ENCODE results near the gene COPE. TPM values are rescaled to one million over a fixed set of nuclear protein-coding genes. Genes with fewer than 3 reads are reported as not detected.
A peak's percentile ranks its signal among the peaks of the same experiment; 100 is the strongest.

COPE gene
- total and polyA plus RNA-seq, 4 donors = 94.1 to 365 (median 275) TPM

DNA sequence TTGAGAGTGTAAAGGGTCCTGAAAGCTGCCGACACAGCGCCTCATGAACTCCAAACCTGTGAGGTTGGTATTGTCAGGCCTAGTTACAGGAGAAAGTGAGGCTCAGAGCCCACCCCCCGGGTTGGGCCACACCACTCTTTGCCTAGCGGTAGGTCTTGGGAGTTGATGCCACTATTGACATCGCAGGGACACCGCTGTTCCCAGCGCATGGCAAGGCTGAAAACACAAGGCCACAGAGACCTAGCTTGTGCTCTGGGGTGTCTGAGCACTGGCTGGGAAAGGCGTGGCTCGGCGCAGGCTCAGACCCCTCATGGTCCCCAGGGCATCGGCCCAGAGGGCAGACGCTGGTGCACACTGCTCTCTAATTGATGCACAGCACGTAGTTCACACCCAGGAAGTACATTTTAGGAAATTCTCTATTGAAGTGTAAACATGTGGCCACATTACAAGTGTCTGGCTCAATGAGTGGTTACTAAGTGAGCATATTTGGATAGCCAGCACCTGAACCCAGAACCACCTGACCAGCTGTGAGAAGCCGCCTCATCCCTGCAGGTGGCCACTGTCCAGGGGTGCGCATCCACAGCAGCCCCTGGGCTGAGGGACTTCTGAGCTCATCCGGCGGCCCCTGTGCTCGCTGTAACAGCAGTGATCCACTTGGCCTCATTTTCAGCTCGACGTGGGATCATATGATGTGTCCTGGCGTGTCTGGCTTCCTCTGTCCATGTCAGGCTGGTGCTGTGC lies 60.1 kb downstream of the COPE start:
- Histone ChIP-seq H3K9me3 (ENCODE audit: control insufficient read depth in 4 of 4, insufficient read depth in 3 of 4, low read length in 3 of 4) (no peaks in the 10 kb centered on the region), H3K36me3 (ENCODE audit: control insufficient read depth in 4 of 4, insufficient read depth in 4 of 4, low read length in 4 of 4) (peaks cover 18 to 92% (median 64%) of the 10 kb centered on the region in 4 donors), H3K4me1 (ENCODE audit: control insufficient read depth in 5 of 5, insufficient read depth in 5 of 5, low read length in 5 of 5) (peaks cover 0 to 11% (median 0%) of the 10 kb centered on the region in 5 donors), H3K27me3 (ENCODE audit: control insufficient read depth in 3 of 3, insufficient read depth in 3 of 3, low read length in 2 of 3) (no peaks in the 10 kb centered on the region), H3K9ac (ENCODE audit: insufficient read depth in 1 of 2, low read length in 2 of 2) (no peak overlapping the region), H3K27ac (ENCODE audit: low read depth in 1 of 2, low read length in 1 of 2) (no peak overlapping the region), H3K4me3 (no peak overlapping the region)
- WGBS, 2 donors = 87 to 89% methylated on average over 21 of the region's 21 CpGs
- TF ChIP-seq, protein P1, sequence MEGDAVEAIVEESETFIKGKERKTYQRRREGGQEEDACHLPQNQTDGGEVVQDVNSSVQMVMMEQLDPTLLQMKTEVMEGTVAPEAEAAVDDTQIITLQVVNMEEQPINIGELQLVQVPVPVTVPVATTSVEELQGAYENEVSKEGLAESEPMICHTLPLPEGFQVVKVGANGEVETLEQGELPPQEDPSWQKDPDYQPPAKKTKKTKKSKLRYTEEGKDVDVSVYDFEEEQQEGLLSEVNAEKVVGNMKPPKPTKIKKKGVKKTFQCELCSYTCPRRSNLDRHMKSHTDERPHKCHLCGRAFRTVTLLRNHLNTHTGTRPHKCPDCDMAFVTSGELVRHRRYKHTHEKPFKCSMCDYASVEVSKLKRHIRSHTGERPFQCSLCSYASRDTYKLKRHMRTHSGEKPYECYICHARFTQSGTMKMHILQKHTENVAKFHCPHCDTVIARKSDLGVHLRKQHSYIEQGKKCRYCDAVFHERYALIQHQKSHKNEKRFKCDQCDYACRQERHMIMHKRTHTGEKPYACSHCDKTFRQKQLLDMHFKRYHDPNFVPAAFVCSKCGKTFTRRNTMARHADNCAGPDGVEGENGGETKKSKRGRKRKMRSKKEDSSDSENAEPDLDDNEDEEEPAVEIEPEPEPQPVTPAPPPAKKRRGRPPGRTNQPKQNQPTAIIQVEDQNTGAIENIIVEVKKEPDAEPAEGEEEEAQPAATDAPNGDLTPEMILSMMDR (IDR thresholded peaks at IDR 0.05; ENCODE audit: control extremely low read depth, extremely low read depth) = no peak
- no peak for DNase-seq
- no peak for ATAC-seq (ENCODE audit: insufficient read depth, low FRiP score)

DNA sequence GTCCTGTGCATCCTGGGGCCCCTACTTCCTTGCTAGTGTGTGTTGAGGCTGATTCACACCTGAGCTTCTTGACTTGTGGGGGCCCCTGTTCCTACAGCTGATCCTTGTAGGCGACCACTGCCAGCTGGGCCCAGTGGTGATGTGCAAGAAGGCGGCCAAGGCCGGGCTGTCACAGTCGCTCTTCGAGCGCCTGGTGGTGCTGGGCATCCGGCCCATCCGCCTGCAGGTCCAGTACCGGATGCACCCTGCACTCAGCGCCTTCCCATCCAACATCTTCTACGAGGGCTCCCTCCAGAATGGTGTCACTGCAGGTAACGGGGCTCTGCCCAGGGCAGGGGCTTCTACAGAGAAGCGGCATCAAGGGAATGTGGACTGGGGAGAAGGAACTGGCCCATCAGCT lies 62.0 kb downstream of the COPE start:
- Histone ChIP-seq H3K27me3 (ENCODE audit: control insufficient read depth in 3 of 3, insufficient read depth in 3 of 3, low read length in 2 of 3) (no peaks in the 10 kb centered on the region), H3K36me3 (ENCODE audit: control insufficient read depth in 4 of 4, insufficient read depth in 4 of 4, low read length in 4 of 4) (peaks cover 15 to 94% (median 66%) of the 10 kb centered on the region in 4 donors), H3K9me3 (ENCODE audit: control insufficient read depth in 4 of 4, insufficient read depth in 3 of 4, low read length in 3 of 4) (no peaks in the 10 kb centered on the region), H3K4me3 (no peak overlapping the region), H3K4me1 (ENCODE audit: control insufficient read depth in 5 of 5, insufficient read depth in 5 of 5, low read length in 5 of 5) (peaks cover 0 to 11% (median 0%) of the 10 kb centered on the region in 5 donors), H3K9ac (ENCODE audit: insufficient read depth in 1 of 2, low read length in 2 of 2) (no peak overlapping the region), H3K27ac (ENCODE audit: low read depth in 1 of 2, low read length in 1 of 2) (no peak overlapping the region)
- 95 to 98% methylated on average over 13 of the region's 13 CpGs for WGBS, 2 donors
- TF ChIP-seq, protein P1 (IDR thresholded peaks at IDR 0.05; ENCODE audit: control extremely low read depth, extremely low read depth) = no peak
- no peak for DNase-seq
- no peak for ATAC-seq (ENCODE audit: insufficient read depth, low FRiP score)

DNA sequence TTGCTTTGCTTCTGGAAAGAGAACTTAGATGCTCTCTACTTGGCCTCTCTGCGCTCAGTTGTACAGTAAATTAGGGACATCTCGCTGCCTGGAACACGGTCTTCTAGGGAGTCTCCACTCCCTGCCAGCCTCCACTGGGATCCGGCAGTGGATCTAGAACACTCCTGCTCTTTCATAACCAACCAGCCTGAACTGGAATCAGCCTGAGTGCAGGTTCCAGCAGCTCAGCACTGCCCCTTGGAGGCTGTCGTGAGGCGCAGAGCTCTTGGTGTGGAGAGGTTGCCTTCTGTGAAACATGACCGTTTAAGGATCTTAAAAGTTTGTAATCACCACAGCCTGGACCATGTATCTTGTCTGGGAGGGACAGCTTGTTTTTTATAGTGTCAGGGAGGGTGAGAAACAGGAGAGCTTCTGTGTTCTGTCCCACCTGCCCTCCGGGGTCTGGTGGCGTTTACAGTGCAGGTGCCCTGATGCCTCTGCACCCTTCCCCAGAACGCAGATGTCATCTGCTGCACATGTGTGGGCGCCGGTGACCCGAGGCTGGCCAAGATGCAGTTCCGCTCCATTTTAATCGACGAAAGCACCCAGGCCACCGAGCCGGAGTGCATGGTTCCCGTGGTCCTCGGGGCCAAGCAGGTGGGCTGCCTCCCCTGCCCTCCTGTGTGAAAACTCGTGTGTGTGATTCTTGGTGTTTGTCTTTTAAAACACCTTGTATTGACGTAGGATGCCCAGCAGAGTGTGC lies 62.6 kb downstream of the COPE start:
- no peak overlapping the region for H3K27ac ChIP-seq (ENCODE audit: low read depth in 1 of 2, low read length in 1 of 2)
- no peak overlapping the region for H3K9ac ChIP-seq (ENCODE audit: insufficient read depth in 1 of 2, low read length in 2 of 2)
- peaks cover 0 to 11% (median 0%) of the 10 kb centered on the region in 5 donors for H3K4me1 ChIP-seq (ENCODE audit: control insufficient read depth in 5 of 5, insufficient read depth in 5 of 5, low read length in 5 of 5)
- H3K4me3 ChIP-seq = no peak overlapping the region
- no peaks in the 10 kb centered on the region for H3K9me3 ChIP-seq (ENCODE audit: control insufficient read depth in 4 of 4, insufficient read depth in 3 of 4, low read length in 3 of 4)
- WGBS, 2 donors = 91 to 92% methylated on average over 22 of the region's 22 CpGs
- DNase-seq (peak in 1 of 3 donors; percentile 61), ATAC-seq (ENCODE audit: insufficient read depth, low FRiP score) (no peak)
- H3K36me3 ChIP-seq (ENCODE audit: control insufficient read depth in 4 of 4, insufficient read depth in 4 of 4, low read length in 4 of 4) = peaks cover 12 to 94% (median 67%) of the 10 kb centered on the region in 4 donors
- H3K27me3 ChIP-seq (ENCODE audit: control insufficient read depth in 3 of 3, insufficient read depth in 3 of 3, low read length in 2 of 3) = no peaks in the 10 kb centered on the region
- TF ChIP-seq, protein P1 (IDR thresholded peaks at IDR 0.05; ENCODE audit: control extremely low read depth, extremely low read depth) = no peak
